Kidney capillary endothelial cell (primary cell): ENCODE measurements around the gene KLRK1.
A peak's percentile ranks its signal among the peaks of the same experiment; 100 is the strongest.
"Not testable (repeated sequence)": the region's sequence is repeated elsewhere in the genome, so short reads cannot be mapped to it uniquely, and the experiment has no call there.

Experiments
- DNase-seq: peaks from one replicate; pipeline ENCODE4 v3.0.0-alpha.2; 2018; ENCODE audit warnings: low spot score

The KLRK1 gene

DNA sequence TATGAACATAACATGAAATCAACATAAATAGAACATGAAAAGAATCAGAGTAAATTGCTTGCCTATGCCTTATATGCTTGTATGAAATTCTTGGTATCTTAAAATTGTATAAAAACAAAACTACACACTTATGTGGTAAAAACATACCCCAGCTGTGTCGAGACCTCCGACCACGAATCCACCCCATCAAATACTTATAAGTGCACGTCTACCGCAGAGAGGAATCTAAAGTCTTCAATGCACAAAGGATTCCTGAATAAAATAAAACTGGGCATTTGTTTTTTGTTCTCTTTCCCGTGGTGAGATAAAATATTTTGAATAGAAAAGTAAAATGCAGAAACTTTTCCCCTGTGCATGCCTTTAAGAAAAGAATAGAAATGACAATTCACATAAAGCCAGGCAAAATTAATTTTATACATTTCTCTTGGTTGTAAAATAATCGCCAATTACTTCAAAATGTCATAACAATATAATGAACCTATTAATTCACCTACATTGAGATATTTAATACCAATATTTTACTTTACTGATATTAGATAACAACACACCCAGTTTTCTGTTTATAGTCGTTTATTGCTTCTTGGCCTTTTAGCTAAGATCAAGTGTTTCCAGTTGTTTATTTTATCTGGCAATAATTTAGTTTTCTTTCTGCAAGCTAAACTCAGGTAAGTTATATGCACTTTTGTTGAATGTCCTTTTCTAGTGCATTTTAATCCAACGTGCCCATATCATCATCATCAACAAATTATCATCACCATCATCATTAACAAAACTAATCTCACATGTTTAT, 1.0 kb downstream of the KLRK1 start:
- DNase-seq, result no peak

GRCh38 chr12:10387498-10387897, 2.3 kb downstream of the KLRK1 start:
- not testable (repeated sequence) for DNase-seq

DNA sequence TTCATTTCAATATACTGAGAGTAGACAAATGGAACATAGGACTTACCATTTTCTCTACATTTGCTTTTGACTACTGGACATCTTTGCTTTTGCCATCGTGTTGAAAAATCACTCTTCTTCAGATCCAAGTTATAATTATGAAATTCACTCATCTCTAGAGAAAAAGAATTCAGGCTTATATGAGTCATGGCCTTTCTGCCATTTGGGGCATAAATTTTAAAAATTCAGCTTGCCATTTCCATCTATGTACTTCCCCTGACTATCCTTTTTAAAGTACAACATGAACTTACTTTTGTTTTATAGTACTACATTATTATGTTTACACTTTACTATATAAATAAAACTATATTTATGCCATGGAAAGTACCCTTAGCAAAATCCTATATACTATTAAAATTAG, 3.0 kb downstream of the KLRK1 start:
- no peak for DNase-seq

GRCh38 chr12:10385166-10385613, 4.7 kb downstream of the KLRK1 start:
- no peak for DNase-seq

DNA sequence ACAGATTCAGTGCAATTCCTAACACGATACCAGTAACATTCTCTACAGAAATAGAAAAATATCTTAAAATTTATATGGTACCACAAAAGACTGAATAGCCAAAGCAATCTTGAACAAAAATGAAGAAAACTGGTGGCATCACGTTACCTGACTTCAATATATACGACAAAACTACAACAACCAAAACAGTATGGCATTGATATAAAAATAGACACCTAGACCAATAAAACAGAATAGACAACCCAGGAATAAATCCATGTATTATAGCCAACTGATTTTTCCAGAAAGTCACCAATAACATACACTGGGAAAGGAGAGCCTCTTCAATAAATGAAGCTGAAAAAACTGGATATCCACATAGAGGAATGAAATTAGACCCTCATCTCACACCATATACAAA, 5.7 kb downstream of the KLRK1 start:
- DNase-seq, result no peak

- no peak for DNase-seq
These were observed 7.8 kb downstream of the KLRK1 start for GRCh38 chr12:10381928-10382628.

DNA sequence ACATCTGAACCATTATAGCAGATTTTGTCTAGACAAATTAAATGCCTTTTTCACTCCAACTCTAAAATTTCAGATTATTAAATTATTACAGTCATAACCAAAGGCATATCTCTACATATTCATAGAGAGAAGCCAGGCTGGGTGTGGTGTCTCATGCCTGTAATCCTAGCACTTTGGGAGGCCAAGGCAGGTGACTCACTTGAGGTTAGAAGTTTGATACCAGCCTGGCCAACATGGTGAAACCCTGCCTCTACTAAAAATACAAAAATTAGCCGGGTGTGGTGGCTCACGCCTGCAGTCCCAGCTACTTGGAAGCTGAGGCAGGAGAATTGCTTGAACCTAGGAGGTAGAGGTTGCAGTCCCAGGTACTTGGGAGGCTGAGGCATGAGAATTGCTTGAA, 11.1 kb downstream of the KLRK1 start:
- not testable (repeated sequence) for DNase-seq

- DNase-seq, result no peak
These were observed 15.2 kb downstream of the KLRK1 start for GRCh38 chr12:10374624-10375018.

DNA sequence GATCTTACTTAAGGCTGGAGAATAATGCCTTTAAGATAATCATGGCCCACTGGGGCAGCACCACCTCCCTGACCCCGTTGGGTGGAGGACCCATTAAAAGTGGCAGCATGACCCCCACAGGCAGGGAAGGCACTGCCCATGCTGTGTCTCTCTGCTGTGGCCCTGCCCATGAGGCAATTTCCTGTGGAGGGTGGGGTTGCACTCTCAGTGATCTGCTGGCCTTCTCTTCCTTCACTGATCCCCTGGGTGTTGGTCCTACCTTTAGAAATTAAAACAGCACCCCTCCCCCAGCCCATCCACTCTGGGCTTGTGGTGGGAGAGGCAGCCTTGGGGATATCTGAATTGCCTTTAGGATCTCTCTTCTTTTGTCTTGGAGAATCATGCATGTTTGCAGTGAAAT, 17.3 kb downstream of the KLRK1 start:
- DNase-seq, result no peak

DNA sequence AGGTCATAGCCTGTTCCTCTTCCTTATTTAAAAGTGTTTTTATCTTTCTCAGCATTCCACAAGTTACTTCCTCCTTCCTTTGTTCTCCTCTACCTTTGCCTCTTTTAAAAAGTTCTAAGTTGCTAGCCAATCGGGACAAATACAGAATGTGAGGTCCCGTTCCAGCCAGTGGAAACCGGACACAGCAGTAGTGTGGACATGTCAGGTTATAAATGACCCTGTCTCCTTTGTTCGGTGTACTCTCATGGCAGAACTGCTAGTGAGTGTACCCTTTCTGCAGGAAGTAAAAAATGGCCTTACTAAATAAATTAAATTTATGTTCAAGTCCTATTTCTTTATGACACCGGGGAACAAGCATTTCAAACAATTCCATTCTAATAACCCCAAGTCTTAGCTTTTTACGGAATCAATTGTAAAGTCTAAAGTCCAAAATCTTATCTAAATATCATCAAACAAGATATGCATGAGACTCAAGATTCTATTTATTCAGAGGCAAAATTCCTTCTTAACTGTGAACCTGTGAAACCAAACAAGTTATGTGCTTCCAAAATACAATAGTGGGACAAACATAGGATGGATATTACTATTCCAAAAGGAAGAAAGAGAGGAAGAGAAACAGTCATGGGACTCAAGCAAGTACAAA, 17.8 kb downstream of the KLRK1 start:
- not testable (repeated sequence) for DNase-seq

- DNase-seq, result no peak
These were observed 20.1 kb downstream of the KLRK1 start for GRCh38 chr12:10369557-10370415.

DNA sequence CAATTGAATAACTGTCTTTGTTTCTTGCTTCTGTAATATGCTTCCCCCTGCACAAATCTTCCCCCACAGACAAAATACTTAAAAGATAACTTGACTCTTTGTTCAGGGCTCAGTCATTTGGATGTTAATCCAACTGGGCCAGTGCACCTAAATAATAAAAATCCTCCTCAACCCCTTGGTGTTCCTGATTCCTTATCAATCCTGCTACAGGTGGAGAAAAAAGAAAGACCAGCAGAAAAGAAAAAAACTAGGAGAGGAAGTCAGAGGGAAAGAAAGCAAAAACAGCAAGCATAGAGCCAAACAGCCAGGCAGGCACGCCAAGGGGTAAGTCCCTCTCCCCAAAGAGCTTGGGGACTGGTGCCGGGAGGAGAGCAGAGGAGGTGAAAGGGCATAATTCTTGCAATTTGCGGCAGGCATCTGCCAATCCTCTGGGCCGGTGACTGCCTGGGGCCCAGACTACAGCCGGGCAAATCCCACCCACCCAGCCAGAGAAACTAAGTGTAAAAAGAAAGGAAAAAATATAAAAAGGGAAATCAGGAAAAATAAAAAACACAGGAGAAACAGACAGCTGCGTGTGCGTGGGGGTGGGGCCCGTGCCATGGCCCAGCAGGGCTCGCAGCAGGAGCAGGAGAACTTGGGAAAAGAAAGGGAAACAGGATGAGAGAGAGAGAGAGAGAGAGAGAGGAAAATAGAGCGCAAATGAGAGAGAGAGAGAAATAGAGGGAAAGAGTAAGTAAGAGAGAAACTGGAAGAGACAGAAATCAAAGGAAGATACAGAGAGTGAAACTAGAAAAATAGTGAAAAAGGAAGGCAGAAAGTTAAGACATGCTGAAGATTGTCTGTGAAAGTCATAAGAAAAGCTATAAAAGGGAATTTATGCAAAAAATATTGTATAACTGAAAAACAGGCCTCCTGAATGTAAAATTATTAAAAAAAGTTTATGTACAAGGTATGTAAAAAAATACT, 21.4 kb downstream of the KLRK1 start:
- DNase-seq, result no peak

DNA sequence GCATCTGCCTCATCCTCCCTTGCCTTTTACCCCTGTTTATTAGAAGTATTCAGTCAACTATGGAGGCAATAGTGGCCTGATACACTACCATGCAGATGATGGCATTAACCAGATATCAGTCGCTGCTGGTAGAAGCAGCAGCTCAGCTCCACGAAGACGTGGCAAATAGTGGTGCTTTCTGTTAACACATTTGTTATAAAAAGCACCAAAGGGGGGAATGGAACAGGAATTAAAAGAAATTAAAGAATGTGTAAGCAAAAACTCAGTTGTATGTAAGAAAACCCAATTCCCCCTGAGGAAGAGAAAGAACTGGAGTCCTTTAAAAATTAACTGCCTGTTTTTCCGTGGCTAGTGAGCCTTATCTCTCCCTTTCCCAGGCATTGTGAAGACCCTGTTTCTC, 22.1 kb downstream of the KLRK1 start:
- DNase-seq, result not testable (repeated sequence)

GRCh38 chr12:10366875-10367274, 23.0 kb downstream of the KLRK1 start:
- no peak for DNase-seq

DNA sequence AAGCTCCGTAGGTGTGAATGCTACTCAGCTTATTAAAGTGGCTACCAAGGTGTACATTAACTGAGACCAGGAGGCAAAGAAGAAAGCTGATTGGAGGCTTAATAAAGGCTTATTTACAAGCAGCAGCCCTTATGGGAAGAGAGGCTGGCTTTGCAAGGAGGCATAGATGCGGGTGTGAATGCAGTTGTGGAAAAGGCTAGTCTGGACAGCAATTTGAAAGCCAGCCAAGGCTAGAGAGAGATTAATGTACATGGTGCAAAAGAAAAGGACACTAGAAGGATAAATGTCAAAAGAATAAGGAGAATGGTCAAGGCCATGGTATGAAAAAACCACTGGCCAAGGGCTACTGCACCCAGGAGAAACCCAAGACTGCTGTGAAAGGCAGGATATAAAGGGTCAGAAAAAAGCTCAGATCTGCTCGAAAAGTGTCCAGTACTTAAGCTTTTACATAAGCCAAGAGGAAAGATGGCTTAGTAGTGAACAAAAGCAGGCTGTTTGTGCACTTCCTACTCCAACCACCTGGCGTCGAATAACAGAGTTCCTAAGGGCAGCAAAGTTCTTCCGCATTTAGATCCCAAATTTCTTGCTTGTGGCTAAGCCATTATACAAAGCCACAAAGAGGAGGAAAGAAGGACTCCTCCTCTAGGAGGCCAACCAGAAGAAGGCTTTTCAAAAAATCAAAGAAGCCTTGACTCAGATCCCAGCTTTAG, 24.0 kb downstream of the KLRK1 start:
- DNase-seq, result no peak

DNA sequence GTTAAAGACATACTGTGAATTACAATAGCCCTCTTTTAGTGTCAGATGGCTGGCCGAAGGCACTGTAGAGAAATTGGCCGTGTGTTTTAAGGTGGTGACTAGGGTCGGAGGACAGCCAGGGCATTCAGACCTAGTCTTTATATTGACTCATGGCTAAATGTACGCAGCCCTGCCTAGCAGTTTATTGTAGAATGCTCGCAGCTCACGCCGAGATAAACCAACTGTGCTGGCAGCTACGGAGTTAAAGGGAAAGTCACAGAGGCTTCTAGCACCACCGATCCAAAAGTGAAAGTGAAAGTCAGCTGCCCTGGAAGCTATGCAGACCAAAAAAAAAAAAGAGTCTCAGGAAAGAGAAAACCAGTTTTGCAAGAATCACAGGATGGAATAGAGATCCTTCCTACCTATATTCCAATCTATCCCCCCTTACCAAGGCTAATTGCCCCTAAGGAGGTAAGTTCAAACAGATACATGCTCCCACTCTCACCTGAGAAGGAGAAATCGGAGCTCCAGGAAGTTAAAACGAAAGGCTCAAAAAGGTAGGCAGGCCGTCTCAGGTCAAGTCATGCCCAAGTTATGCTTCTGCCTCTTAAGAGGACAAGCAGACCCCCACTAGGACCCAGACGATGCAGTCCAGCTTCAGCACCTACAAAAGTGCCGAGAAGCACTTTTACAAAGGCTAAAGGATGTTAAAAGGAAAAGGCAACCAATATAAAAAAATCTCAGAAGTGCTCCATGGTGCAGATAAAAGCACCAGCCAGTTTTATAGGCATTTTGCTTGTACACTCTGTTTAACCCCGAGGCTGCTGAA, 24.8 kb downstream of the KLRK1 start:
- DNase-seq, result peak; percentile 42

DNA sequence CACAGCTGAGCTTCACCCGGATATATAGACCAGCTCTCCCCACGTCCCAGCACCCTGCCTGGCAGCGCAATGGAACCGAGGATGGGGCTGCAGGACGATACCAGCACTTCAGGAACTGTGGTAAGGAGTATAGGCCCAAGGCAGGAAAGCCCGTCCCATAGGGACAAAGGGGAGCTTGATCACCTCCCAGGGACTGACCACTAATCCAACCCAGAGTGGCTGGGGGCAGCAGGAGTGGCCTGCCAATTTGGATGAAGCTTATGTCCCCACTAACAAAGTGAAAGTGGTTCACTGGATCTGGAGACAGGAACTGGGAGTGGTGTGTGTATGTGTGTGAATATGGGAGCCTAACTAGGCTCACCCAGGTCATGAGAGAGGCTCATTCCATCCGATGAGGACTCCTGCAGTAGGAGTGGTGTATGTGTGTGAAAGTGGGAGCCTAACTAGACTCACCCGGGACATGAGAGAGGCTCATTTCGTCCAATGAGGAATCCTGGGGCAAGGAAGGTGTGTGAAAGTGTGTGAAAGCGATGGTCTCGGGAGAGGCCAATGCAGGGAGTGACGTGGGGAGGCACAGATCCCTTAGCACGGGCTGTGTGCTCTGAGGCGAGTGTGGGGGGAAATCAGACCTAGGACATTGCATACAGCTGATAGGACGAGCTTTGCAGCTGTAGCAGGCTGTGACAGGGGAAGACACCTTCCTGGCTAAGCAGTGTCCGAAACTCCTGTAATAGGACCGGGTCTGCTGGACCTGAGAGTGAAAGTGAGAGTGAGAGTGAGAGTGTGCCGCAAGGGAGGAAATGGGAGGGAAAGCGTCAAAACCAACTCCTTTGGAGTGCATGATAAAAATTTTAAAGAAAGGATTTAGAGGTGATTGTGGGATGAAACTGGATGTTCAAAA, 25.7 kb downstream of the KLRK1 start:
- DNase-seq, result peak; percentile 10

- no peak for DNase-seq
These were observed 26.3 kb downstream of the KLRK1 start for GRCh38 chr12:10363658-10363913.
